Testis (tissue), 3 donors: ENCODE data around the gene CHRNA5. TPM values are rescaled to one million over a fixed set of nuclear protein-coding genes. Genes with fewer than 3 reads are reported as not detected.

Experiments
- DNase-seq: peaks from one replicate; pipeline ENCODE4 v3.0.0-alpha.2; 2019
- H3K27ac ChIP-seq, 2 donors: fragments of 200-600 bp; sonication (generic); one replicate each; pipeline ENCODE4 v1.5.1; 2019
- H3K27me3 ChIP-seq: fragments of 200-600 bp; sonication (generic); one replicate; pipeline ENCODE4 v1.5.1; 2019
- H3K36me3 ChIP-seq: fragments of 200-600 bp; sonication (generic); one replicate; pipeline ENCODE4 v1.5.1; 2017; ENCODE audit warnings: low read depth; ENCODE audit errors: missing control alignments
- H3K4me1 ChIP-seq: fragments of 200-600 bp; sonication (generic); one replicate; pipeline ENCODE4 v1.5.1; 2019
- H3K4me3 ChIP-seq, 2 donors: fragments of 200-600 bp; sonication (generic); one replicate each; pipeline ENCODE4 v1.5.1; 2017 to 2019
- H3K9me3 ChIP-seq: fragments of 200-600 bp; sonication (generic); one replicate; pipeline ENCODE4 v1.5.1; 2017
- POLR2A ChIP-seq: fragments of 450-650 bp; IDR thresholded peaks from one replicate; pipeline ENCODE4 v1.6.1; 2017; ENCODE audit warnings: antibody characterized with exemption, mild to moderate bottlenecking, moderate library complexity
- WGBS, 2 donors: methylation state at CpG; one replicate each; pipeline ENCODE4 v1.1.5; 2018; 5-methylcytosine and 5-hydroxymethylcytosine counted together
- intact Hi-C: fragments of 100-400 bp; cut with DNase I; formaldehyde crosslinking; loops from one replicate; pipeline ENCODE4 v1.15.1; 2023; ENCODE audit warnings: low total_unique reads
- polyA plus RNA-seq: library from polyadenylated mRNA; stranded (reverse); fragments of 350-450 nt; fragmentation: Illumina TruSeq; extraction: RNeasy Lipid Tissue Mini Kit (QIAGEN cat#74804); gene quantifications from one replicate; pipeline ENCODE4 v1.2.3, GENCODE V29; 2014; ENCODE audit warnings: low read depth, low replicate concordance; ENCODE audit not compliant: insufficient read depth
- total RNA-seq, 2 donors: library from RNA; depleted of rRNA; stranded (reverse); fragments of >200 nt; gene quantifications; one replicate each; pipeline ENCODE4 v1.2.3, GENCODE V29; 2016
- TF ChIP-seq, protein P1 (sequence below), 3 experiments: fragments of 450-650 bp in 2 of 3; fragments of 200-600 bp in 1 of 3; sonication (generic) in 1 of 3; IDR thresholded peaks; one replicate each; pipeline ENCODE4 v1.5.1; 2016 to 2019; ENCODE audit warnings: antibody characterized with exemption in 3 of 3, mild to moderate bottlenecking in 2 of 3, moderate library complexity in 1 of 3

The CHRNA5 gene
- total and polyA plus RNA-seq, 3 donors from 2014 or later = 3.5 to 4.4 (median 3.7) TPM

DNA sequence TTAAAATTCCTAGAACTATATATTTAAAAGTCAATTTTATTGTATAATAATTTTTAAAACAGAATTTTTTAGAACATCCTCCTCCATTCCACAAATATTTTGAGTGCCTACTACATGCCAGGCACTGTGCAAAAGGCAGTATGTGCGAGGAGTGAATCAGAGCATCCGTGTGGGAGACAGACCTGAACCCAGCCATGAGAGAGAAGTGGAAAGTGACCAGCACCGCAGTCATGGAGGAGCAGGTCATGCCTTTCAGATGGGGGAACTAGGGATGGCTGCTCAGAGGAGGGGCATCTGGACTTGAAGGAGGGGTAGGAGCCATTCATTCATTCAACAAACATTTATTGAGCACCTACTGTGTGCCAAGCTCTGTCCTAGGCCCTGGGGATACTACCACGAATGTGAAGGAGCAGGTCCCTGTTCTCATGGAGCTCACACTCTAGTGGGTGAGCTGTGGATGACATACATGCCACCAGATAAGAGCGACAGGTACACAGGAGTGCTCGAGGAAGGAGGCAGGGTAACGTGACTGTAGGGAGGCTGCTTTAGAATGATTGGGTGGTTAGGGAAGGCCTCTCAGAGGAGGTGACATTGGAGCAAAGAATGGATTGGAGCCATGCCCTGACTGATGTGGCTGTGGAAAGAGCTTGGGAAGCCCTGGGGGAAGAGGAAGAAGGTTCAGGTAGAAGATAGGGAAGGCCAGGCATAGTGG is 58.6 kb downstream of the CHRNA5 start:
- H3K4me3 ChIP-seq = no peak overlapping the region
- no peaks in the 10 kb centered on the region for H3K36me3 ChIP-seq
- no peak for TF ChIP-seq POLR2A
- TF ChIP-seq, protein P1, sequence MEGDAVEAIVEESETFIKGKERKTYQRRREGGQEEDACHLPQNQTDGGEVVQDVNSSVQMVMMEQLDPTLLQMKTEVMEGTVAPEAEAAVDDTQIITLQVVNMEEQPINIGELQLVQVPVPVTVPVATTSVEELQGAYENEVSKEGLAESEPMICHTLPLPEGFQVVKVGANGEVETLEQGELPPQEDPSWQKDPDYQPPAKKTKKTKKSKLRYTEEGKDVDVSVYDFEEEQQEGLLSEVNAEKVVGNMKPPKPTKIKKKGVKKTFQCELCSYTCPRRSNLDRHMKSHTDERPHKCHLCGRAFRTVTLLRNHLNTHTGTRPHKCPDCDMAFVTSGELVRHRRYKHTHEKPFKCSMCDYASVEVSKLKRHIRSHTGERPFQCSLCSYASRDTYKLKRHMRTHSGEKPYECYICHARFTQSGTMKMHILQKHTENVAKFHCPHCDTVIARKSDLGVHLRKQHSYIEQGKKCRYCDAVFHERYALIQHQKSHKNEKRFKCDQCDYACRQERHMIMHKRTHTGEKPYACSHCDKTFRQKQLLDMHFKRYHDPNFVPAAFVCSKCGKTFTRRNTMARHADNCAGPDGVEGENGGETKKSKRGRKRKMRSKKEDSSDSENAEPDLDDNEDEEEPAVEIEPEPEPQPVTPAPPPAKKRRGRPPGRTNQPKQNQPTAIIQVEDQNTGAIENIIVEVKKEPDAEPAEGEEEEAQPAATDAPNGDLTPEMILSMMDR (IDR thresholded peaks at IDR 0.05) = no peak
- intact Hi-C loops = no loop called here
- no peak for DNase-seq
- WGBS, 2 donors = 91 to 94% methylated on average over 7 of the region's 7 CpGs
- no peaks in the 10 kb centered on the region for H3K27me3 ChIP-seq
- H3K9me3 ChIP-seq = no peaks in the 10 kb centered on the region
- no peak overlapping the region for H3K27ac ChIP-seq
- peaks cover 4% of the 10 kb centered on the region for H3K4me1 ChIP-seq

DNA sequence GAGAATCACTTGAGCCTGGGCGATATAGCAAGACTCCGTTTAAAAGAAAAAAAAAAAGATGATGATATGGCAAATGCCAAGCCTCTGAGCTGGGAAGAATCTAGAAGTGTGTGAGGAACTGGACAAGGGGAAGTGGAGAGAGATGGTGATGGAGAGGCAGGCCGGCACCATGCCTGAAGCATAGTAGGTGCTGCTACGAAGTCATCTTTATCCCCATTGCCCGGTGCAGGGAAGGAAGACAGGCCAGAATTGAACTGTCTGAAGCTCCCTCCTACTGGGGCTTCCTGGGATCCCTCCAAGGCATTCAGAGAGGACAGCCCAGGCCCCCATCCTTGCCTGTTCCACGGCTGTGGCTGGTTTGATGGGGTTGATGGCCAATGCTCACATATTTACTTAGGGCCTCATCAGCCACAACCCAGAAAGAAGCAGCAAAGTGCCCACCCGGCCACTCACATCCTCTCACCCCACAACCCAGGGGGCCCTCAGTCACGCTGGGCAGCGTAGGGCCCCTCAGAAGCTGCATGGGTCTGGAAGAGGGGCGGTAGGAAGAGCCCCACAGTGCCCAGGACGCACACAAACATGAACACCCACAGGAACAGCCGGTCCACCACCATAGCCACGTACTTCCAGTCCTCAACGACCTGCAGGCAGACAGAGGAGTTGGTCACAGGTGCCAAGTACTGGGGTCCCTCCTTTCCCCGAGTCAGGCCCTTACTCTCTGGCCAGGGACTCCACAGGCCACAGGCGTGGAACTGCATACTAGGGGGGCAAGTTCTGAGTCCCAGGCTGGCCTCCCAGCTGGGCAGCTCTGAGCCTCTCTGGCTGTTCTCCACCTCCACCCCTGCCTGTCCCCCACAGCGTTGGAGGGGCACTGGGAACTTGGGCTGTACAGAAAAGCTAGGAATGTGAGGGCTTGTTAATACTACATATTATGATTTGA is 59.6 kb downstream of the CHRNA5 start:
- intact Hi-C loops = no loop called here
- H3K27me3 ChIP-seq = no peaks in the 10 kb centered on the region
- no peak overlapping the region for H3K27ac ChIP-seq
- WGBS, 2 donors = 90 to 93% methylated on average over 13 to 16 of the region's 17 CpGs
- no peaks in the 10 kb centered on the region for H3K36me3 ChIP-seq
- TF ChIP-seq, protein P1 (IDR thresholded peaks at IDR 0.05) = no peak
- TF ChIP-seq POLR2A = no peak
- H3K4me1 ChIP-seq = peaks cover 3% of the 10 kb centered on the region
- no peak overlapping the region for H3K4me3 ChIP-seq
- DNase-seq = no peak
- no peaks in the 10 kb centered on the region for H3K9me3 ChIP-seq

DNA sequence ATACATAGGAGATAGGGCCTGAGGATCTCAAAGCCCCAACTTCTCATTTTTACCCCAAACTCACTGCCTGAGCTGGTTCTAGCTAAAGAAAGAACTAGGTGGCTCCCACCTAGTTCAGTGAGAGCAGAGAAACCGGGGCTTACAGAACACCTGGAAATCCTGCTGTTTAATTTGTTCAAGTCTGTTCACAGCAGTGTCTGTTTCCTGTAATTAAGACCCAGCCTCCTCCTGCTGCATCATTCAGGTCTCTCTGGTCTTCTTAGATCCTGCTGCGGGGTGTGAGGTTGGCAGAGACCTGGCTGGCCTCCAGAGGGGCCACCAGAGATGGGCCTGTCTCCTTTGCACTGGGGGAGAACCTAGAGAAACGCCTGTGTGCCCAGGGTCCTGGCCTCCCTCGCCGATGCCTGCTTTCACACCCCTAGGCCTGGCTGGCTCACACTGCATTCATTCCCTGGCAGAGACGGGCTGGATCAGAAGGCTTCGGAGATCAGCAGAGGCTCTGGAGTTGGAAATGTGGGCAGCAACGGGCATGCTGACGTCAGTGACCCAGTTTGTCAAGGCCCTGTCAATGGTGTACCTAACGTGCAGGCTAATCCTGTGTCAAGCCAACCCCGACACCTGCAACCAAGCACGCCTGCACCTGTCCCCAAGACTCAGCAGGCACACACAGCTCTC is 60.4 kb downstream of the CHRNA5 start:
- H3K36me3 ChIP-seq = no peaks in the 10 kb centered on the region
- H3K27ac ChIP-seq = no peak overlapping the region
- TF ChIP-seq POLR2A = no peak
- TF ChIP-seq, protein P1 (IDR thresholded peaks at IDR 0.05) = no peak
- no peak overlapping the region for H3K4me3 ChIP-seq
- no peaks in the 10 kb centered on the region for H3K27me3 ChIP-seq
- WGBS, 2 donors = 81 to 87% methylated on average over 11 to 12 of the region's 12 CpGs
- no peaks in the 10 kb centered on the region for H3K9me3 ChIP-seq
- no peaks in the 10 kb centered on the region for H3K4me1 ChIP-seq
- intact Hi-C loops = no loop called here
- DNase-seq = no peak

DNA sequence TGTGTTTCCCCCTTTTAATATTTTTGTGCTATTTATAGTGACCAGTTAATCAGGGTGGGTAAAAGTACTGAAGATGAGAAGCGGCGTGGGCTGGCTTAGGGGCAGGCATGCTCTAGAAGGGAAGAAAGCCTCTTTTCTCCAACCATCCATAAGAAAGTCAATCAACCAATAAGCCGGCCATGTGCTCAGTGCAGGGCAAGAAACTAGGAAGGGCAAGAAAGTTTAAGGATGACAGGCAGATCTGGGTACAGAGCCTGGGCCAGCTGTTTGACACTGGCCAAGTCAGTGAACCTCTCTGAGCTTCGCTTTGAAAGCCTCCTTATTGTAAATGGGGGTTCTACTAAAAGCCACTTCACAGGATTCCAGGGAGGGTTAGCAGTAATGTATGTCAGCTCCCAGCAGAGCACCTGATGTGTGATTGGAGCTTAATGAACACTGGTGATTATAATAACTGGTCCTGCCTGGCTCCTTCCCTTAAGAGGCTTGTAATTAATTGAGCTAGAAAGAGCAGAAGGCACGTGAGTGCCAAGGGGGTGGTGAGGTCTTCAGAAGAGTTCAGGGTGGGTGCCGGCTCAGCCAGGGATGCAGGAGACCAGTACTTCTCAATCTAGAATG is 61.2 kb downstream of the CHRNA5 start:
- Histone ChIP-seq H3K36me3 (no peaks in the 10 kb centered on the region), H3K9me3 (no peaks in the 10 kb centered on the region), H3K4me3 (no peak overlapping the region), H3K27ac (no peak overlapping the region), H3K4me1 (no peaks in the 10 kb centered on the region), H3K27me3 (no peaks in the 10 kb centered on the region)
- no peak for DNase-seq
- WGBS, 2 donors = 81 to 92% methylated on average over 6 of the region's 6 CpGs
- intact Hi-C loops = no loop called here
- TF ChIP-seq POLR2A = no peak
- TF ChIP-seq, protein P1 (IDR thresholded peaks at IDR 0.05) = no peak
